Activated CD8-positive, alpha-beta memory T cell treated with anti-CD3 and anti-CD28 coated beads, Interleukin-2, amount 50 U/mL, for 24 hours (primary cell): ENCODE measurements around the gene SOCS7.

Experiments used
- DNase-seq: peaks from one replicate; pipeline ENCODE4 v3.0.0-alpha.2; 2020; ENCODE audit errors: extremely low read depth

The SOCS7 gene, protein sequence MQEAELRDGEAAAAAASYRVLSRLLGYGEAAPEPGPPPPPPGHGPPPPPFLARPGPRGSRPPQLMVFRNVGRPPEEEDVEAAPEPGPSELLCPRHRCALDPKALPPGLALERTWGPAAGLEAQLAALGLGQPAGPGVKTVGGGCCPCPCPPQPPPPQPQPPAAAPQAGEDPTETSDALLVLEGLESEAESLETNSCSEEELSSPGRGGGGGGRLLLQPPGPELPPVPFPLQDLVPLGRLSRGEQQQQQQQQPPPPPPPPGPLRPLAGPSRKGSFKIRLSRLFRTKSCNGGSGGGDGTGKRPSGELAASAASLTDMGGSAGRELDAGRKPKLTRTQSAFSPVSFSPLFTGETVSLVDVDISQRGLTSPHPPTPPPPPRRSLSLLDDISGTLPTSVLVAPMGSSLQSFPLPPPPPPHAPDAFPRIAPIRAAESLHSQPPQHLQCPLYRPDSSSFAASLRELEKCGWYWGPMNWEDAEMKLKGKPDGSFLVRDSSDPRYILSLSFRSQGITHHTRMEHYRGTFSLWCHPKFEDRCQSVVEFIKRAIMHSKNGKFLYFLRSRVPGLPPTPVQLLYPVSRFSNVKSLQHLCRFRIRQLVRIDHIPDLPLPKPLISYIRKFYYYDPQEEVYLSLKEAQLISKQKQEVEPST

DNA sequence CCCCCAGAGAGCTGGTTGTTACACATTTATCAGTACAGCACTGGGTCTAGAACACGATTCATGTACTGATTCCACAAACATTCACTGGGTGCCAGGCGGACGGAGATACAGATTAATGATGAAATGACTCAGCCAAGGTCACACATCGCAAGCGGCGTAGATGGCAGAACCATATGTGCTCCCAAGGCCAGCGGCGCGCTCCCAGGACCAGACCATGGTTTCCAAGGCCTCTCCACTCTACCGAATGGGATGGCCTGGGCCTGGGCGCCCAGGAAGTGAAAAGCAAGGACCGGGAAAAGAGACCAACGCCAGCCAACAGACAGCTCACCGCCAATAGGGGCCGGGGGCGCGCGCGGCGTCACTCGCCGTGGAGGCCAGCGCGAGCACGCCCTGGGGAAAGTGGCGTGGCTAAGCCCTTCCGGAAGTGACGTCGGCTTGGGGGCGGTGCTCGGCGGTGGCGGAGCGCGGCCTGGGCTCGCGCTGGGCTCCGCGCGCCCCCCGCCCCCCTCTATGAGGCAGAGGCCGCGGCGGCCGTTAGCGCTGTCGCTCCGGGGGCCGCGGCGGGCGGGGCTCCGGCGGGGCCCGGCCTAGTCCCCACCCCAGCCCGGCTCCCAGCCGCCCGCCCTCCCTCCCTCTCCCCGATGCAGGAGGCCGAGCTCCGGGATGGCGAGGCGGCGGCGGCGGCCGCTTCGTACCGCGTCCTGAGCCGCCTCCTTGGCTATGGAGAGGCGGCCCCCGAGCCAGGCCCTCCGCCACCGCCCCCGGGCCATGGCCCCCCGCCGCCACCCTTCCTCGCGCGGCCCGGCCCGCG is at the start of gene SOCS7:
Gene SOCS7, plus strand, starts transcription at position 433 of the 811 bp plus-strand sequence. Its CDS starts 209 bp downstream, at position 642.
- peak; percentile 83 for DNase-seq

- no peak for DNase-seq
Measured at GRCh38 chr17:38315497-38315896, 36.1 kb upstream of the SOCS7 start.

GRCh38 chr17:38317081-38317480 is 34.6 kb upstream of the SOCS7 start:
- DNase-seq: no peak

DNA sequence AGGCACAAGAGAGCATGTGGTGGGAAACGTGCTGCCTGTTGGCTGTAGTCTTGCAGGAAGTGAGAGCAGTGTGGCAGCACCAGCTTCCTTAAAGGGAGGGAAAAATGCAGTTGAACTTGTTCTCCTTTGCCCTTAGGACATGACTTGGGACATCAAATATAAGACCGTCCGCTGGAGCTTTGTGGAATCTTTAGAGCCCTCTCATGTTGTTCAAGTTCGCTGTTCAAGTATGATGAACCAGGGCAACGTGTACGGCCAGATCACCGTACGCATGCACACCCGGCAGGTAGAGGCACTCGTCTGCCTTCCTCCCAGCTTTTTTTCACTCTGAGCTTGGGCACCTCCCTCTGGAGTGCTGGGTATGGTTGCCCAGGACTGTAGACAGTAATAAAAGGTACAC is 31.2 kb upstream of the SOCS7 start:
- DNase-seq: no peak

- peak; percentile 36 for DNase-seq
Measured at GRCh38 chr17:38322156-38322779, 29.4 kb upstream of the SOCS7 start.

DNA sequence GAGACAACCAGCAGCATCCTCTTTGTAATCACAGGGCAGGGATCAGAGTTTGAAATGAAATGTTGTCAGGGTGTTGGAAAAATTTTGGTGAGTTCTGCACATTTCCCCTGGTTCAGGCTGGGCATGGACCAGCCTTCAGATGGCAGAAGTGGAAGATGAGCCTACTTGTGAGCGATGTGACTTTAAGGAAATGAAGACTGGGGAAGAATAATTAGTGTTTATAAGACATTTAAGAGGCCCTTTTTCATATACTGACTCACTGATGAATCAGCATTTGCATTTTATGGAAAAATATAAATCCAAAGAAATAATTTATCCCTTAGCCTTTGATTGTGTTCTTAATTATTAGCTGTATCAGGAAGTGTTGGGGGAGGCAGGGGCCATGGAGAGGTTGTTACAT is 28.7 kb upstream of the SOCS7 start:
- no peak for DNase-seq

DNA sequence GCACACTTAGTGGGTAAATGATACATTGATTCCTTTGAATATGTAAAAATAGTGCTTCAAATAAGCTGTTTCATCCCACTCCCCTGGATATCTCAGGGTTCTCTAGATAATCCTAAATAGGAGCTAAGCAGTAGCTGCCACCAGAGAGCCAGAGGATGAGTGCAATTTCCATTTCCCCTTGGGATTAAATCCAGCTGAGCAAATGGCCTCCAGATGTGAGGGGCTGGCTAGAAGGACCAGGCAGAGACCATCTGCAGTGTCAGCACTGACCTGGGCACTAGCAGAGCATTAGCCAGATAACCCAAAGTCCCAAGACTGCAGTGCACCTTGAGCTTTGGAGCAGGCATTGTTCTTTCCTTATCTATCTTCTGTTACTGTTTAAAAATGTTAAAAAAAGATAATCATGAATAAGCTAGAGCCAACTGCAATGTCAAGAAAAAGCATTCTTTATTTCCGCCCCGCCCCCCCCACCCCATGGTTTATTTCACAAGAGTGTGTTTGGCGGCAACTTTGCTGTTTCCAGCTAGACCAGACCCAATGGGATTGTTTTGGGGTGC is 27.4 kb upstream of the SOCS7 start:
- DNase-seq: no peak

DNA sequence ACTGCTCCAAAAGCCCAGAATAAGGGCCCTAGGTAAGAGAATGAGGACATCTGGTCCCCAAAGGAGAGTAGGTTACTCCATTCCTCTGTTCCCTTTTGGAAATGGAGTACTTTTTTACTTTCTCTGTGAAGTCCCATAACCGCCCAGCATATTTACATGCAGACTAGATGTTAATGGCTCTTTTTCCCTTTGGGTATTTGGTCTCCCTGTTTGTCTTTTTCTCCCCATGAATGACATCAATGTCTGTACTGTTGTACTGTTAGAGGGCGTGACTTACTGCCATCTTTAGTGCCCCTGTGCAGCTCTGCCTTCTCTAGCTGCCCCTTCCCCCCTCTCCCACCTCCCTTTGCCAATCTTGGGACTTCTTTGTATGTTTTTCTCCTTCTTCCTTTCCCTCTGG is 26.9 kb upstream of the SOCS7 start:
- no peak for DNase-seq

- no peak for DNase-seq
Measured at GRCh38 chr17:38325221-38325851, 26.3 kb upstream of the SOCS7 start.

DNA sequence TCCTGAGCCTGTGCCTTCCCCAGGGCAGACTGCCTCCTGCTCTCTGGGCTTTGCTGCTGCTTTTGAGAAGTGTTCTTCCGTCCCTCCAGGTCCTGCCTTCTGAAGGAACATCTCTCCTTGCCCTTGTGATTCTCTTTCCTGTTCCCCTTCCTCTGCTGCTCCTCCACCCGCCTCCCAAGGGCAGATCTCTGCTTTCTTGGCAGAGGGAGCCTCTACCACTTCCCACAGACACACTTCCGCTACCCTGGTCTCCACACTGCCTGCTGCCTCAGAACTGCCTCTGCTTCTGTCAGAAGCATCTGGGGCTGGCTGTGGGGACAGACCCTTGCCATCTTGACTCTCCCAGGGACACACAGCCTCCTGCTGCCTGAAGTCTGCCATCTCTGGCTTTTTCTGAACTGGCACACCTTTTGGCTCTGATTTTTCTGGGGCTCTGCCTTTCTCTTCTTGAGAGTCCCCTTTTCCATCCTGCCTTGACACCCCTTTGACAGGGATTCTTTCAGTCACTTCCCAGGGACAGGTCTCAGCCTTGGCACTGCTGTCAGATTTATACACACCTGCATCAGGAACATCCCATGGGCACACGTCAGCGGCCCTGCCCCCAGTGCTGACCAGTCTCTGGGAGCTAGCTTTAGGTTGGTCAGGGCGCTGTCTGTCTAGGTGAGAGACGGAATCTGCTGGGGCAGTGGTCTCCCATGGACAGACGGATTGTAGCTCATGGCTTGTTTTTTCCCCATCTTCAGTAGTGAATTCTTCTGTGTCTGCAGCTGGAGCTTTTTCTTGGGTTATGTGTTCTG is 24.4 kb upstream of the SOCS7 start:
- no peak for DNase-seq

GRCh38 chr17:38327936-38328335 is 23.7 kb upstream of the SOCS7 start:
- no peak for DNase-seq

- DNase-seq: no peak
Measured at GRCh38 chr17:38328620-38329019, 23.0 kb upstream of the SOCS7 start.

GRCh38 chr17:38329284-38329683 is 22.4 kb upstream of the SOCS7 start:
- no peak for DNase-seq

DNA sequence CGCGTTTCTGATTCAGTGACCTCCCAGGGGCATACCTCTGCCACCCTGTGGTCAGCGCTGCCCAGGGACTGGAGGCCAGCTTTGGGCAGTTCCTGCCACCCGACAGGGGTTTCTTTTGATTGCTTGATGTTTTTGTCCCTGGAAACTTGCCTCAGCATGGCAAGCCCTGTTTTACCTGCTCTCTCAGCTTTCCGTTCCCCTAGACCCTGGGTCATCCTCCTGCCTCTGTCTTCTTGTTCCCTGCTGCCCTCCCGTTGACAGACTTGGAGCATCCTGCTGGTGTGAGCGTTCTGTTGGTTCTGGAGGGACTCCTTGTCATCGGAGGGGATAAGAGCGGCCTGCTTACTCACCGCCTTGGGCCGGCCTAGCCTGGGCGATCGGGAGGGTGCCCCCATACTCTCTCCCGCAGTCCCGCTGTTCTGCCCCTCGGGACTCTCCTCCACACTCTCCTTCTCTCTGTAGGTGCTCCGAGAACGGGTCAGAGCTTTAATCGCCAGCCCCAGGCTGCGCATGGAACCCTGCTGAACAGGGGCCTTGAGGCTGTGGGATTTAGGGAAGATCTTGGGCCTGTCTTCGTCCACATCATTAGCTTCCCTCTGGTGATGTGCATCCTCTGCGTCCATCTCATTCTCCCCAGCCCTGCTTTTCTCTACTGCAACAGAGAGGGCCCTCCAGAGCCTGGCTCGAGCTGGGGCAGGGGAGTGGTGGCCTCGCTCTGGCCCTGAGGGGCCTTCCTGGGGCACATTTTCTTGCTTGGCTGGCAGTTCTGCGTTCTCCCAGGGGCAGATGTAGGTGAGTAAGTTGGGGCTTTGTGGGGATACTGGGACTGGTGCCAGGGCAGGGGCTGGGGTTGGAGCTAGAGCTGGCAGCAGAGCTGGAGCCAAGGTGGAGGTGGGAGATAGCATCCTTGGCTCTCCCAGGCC is 21.6 kb upstream of the SOCS7 start:
- DNase-seq: no peak

- no peak for DNase-seq
Measured at GRCh38 chr17:38330941-38331411, 20.7 kb upstream of the SOCS7 start.

DNA sequence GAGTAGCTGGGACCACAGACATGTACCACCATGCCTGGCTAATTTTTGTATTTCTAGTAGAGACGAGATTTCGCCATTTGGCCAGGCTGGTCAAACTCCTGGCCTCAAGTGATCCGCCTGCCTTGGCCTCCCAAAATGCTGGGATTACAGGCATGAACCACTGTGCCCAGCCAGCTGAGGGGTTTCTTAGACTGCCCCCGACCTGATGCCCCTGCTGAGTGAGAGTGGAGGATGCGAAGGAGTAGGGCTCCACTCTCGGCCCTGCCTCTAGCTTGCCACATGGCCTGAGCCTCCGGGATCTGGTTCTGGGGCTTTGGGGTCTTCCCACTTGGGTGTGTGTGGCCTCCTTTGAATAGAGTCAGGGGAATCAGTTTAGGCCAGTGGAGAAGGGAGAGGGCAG is 18.9 kb upstream of the SOCS7 start:
- no peak for DNase-seq

DNA sequence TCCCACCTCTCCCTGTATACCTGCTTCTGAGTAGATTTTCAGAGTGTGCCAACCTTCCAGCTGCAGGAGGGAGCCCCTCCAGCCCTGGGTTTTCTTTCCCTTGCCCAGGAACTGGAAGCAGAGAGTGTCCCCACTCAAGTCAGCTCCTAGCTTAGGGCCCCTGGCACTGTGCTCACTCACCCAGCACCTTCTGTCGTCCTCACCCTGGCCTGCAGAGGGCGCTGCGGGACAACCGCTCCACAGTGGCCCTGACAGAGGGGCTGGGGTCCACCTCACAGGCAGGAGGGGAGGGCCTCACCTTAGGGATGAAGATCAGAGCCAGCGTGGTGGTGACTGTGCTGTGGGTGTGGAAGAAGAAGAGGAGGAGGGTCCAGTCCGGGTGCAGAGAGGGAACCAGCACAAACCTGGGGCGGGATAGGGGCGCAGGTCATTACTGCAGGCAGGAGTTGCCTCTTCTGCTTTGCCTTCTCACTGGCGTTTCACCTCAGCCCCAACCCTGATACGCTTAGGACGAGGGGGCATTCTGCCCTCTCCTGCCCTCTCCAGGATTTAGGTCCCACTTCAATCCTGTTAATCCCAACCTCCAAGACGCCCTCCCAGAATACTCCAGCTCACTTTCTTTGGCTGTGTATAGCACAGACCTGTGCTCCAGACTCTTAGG is 17.9 kb upstream of the SOCS7 start:
- no peak for DNase-seq

DNA sequence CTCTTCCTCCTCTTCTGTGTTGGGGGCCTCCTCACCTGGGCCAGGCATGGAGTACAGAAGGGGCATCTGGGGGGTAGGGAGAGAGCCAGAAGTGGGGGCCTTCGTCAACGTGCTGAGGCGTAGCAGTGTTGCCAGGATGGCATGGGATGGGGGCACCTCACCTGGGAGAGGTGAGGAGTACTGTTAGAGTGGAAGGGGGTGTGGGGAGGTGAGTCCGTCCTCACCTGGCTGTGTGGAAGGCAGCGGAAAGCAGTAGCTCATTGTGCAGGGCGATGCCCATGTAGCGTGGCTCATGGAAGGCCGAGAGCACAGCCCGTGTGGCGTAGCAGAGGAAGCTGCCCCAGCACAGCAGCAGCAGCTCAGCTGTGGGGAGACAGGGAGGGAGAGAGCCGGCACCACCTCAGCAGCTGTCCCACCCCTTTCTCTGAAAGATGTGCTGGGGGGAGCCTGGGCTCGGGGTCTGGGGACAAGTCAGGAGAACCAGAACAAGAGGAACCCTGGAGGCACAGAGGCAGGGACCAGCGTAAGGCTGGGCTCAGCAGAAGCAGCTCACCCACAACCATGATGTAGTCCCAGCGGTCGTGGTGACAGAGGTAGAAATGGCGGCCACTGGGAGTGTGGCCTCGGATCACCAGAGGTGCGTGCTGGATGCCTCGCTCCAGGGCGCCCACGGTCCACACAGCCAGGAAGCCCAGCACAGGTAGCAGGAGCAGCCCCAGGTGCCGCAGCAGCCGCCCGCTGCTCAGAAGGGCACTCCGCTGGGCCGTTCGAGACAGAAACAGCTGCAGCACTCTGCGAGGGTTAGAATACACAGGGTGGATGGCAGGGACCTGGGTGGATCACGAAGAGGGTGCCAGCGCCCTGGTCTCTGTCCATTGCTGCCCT is 16.9 kb upstream of the SOCS7 start:
- no peak for DNase-seq
